ENCODE results near the gene MEGF8. TPM values are rescaled to one million over a fixed set of nuclear protein-coding genes. Genes with fewer than 3 reads are reported as not detected.
"Not testable (repeated sequence)": the region's sequence is repeated elsewhere in the genome, so short reads cannot be mapped to it uniquely, and the experiment has no call there.

The MEGF8 gene
- total and polyA plus RNA-seq, 7 donors = 3.3 to 21.1 (median 8.1) TPM

DNA sequence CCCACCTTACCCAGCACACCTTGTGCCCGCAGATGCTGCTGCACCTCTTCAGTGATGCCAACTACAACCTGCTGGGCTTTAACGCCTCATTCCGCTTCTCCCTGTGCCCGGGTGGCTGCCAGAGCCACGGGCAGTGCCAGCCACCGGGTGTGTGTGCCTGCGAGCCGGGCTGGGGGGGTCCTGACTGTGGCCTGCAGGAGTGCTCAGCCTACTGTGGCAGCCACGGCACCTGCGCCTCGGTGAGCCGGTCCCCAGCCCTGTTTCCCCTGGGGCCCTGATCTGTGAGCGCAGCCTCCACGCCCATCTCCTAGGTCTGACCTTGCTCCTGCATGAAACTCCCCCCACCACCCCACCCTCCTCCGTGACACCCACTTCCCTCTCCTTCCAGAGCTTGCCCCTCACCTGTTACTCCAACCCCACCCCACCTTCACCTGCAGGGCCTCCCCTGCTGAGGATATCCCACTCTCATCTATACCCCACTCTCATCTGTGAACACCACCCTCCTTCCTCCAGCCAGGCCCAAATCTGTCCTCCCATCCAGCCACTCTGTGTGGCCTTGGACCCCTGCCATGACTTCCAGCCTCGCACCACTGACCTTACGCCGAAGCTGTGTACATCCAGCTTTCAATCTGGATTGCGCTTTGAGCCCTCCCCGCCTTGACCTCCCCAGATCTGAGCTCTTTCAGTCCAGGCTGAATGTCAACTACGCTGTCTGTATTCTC, 8.7 kb downstream of the MEGF8 start:
- Histone ChIP-seq H3K27me3 (ENCODE audit: insufficient read depth in 3 of 3, low read length in 2 of 3) (no peaks in the 10 kb centered on the region), H3K4me3 (no peak overlapping the region), H3K36me3 (ENCODE audit: insufficient read depth in 1 of 2, low read depth in 1 of 2) (peaks cover 0 to 39% of the 10 kb centered on the region in 2 donors), H3K9me3 (no peaks in the 10 kb centered on the region), H3K27ac (no peak overlapping the region), H3K4me1 (no peaks in the 10 kb centered on the region)
- ATAC-seq = no peak
- intact Hi-C loops (cut with DNase I) = no loop called here
- TF ChIP-seq, protein P1, sequence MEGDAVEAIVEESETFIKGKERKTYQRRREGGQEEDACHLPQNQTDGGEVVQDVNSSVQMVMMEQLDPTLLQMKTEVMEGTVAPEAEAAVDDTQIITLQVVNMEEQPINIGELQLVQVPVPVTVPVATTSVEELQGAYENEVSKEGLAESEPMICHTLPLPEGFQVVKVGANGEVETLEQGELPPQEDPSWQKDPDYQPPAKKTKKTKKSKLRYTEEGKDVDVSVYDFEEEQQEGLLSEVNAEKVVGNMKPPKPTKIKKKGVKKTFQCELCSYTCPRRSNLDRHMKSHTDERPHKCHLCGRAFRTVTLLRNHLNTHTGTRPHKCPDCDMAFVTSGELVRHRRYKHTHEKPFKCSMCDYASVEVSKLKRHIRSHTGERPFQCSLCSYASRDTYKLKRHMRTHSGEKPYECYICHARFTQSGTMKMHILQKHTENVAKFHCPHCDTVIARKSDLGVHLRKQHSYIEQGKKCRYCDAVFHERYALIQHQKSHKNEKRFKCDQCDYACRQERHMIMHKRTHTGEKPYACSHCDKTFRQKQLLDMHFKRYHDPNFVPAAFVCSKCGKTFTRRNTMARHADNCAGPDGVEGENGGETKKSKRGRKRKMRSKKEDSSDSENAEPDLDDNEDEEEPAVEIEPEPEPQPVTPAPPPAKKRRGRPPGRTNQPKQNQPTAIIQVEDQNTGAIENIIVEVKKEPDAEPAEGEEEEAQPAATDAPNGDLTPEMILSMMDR (IDR thresholded peaks at IDR 0.05) = no peak
- DNase-seq = no peak
- 88 to 92% (median 91%) methylated on average over 21 of the region's 21 CpGs for WGBS, 3 donors

DNA sequence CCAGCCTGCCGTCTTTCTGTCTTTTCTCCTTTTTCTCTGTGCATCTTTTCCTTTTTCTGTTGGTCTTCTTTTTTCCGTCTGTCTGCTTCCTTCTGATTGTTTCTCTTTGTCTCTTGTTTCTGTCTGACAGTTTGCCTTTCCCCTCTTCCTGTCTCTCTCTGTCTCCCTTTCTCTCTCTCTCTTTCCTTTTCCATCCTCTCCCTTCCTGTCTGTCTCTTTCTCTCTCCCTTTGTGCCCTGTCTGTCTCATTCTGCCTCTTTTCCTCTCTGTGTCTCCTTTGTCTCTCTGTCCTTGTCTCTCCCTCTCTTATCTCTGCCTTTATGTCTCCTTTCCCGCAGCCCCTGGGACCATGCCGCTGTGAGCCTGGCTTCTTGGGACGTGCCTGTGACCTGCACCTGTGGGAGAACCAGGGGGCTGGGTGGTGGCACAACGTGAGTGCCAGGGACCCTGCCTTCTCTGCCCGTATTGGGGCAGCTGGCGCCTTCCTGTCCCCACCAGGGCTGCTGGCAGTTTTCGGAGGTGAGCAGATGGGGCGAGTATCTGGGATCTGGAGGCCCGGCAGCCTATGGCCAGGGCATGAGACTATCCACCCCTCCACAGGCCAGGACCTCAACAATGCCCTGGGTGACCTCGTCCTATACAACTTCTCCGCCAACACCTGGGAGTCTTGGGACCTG, 9.4 kb downstream of the MEGF8 start:
- intact Hi-C loops (cut with DNase I) = no loop called here
- TF ChIP-seq, protein P1 (IDR thresholded peaks at IDR 0.05) = no peak
- 90 to 95% (median 90%) methylated on average over 13 of the region's 13 CpGs for WGBS, 3 donors

DNA sequence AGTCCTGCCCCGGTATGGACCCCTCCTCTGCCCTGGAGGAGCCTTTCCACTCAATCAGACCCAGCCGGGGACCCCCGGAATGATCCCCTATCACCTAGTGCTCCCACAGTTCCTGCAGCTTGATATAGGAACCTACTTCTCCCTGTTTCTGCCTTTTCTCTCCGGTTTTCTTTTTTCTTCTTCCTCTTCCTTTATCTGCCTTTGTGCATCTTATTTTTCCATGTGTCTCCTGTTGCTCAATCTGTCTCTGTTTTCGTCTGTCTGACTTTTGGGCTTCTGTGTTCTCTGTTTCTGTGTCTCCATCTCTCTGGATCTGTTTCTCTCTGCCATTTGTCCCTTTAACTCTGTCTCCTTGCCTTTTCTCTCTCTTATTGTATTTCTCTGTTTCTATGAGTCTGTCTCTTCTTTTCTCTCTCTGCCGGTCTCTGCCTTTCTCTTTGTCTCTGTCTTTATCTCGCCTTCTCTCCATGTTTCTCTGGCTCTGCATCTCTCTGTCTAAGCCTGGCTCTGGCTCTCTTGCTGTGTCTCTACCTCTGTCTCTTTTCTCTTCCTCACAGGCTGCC, 10.0 kb downstream of the MEGF8 start:
- Histone ChIP-seq H3K4me3 (no peak overlapping the region), H3K9me3 (no peaks in the 10 kb centered on the region), H3K4me1 (no peaks in the 10 kb centered on the region), H3K27me3 (ENCODE audit: insufficient read depth in 3 of 3, low read length in 2 of 3) (no peaks in the 10 kb centered on the region), H3K36me3 (ENCODE audit: insufficient read depth in 1 of 2, low read depth in 1 of 2) (peaks cover 0 to 48% of the 10 kb centered on the region in 2 donors), H3K27ac (no peak overlapping the region)
- intact Hi-C loops (cut with DNase I) = no loop called here
- no peak for ATAC-seq
- TF ChIP-seq, protein P1 (IDR thresholded peaks at IDR 0.05) = no peak
- WGBS, 3 donors = 90% methylated on average over 7 of the region's 7 CpGs
- no peak for DNase-seq

More for the DNA sequence above, 9.4 kb downstream of the MEGF8 start:
- no peak overlapping the region for H3K4me3 ChIP-seq
- no peaks in the 10 kb centered on the region for H3K4me1 ChIP-seq
- H3K9me3 ChIP-seq = no peaks in the 10 kb centered on the region
- no peak for ATAC-seq
- no peak overlapping the region for H3K27ac ChIP-seq
- peaks cover 0 to 45% of the 10 kb centered on the region in 2 donors for H3K36me3 ChIP-seq (ENCODE audit: insufficient read depth in 1 of 2, low read depth in 1 of 2)
- no peaks in the 10 kb centered on the region for H3K27me3 ChIP-seq (ENCODE audit: insufficient read depth in 3 of 3, low read length in 2 of 3)
- DNase-seq = no peak

DNA sequence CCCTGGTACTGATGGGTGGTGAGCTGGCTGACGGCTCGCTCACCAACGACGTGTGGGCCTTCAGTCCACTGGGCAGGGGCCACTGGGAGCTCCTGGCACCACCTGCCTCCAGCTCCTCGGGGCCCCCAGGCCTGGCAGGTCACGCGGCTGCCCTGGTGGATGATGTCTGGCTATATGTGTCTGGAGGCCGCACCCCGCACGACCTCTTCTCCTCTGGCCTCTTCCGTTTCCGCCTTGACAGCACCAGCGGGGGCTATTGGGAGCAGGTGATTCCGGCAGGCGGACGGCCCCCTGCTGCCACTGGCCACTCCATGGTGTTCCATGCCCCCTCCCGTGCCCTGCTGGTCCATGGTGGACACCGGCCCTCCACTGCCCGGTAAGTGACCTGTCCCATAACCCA, 10.5 kb downstream of the MEGF8 start:
- DNase-seq = no peak
- intact Hi-C loops (cut with DNase I) = no loop called here
- WGBS, 3 donors = 91 to 96% (median 91%) methylated on average over 16 to 19 of the region's 19 CpGs
- Histone ChIP-seq H3K4me1 (no peaks in the 10 kb centered on the region), H3K27ac (no peak overlapping the region), H3K9me3 (no peaks in the 10 kb centered on the region), H3K27me3 (ENCODE audit: insufficient read depth in 3 of 3, low read length in 2 of 3) (no peaks in the 10 kb centered on the region), H3K36me3 (ENCODE audit: insufficient read depth in 1 of 2, low read depth in 1 of 2) (peaks cover 0 to 48% of the 10 kb centered on the region in 2 donors), H3K4me3 (no peak overlapping the region)
- TF ChIP-seq, protein P1 (IDR thresholded peaks at IDR 0.05) = no peak
- no peak for ATAC-seq

DNA sequence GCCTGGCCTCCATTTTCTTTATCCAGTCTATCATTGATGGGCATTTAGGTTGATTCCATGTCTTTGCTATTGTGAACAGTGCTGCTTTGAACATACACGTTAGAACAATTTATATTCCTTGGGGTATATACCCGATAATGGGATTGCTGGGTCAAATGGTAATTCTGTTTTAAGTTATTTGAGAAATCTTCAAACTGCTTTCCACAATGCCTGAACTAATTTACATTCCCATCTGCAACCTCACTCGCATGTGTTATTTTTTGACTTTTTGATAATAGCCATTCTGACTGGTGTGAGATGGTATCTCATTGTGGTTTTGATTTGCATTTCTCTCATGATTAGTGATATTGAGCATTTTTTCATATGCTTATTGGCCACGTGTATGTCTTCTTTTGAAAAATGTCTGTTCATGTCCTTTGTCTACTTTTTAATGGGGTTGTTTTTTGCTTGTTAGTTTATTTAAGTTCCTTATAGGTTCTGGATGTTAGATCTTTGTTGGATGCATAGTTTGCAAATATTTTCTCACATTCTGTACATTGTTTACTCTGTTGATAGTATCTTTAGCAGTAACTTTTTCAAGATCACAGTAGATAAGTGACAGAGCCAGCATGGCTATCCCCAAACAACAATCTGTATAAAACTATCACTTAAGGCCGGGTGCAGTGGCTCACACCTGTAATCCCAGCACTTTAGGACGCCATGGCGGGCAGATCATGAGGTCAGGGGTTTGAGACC, 13.9 kb downstream of the MEGF8 start:
- H3K4me3 ChIP-seq; intact Hi-C loops (cut with DNase I); DNase-seq; H3K27ac ChIP-seq; H3K9me3 ChIP-seq; H3K4me1 ChIP-seq; ATAC-seq; H3K27me3 ChIP-seq (ENCODE audit: insufficient read depth in 3 of 3, low read length in 2 of 3): not testable (repeated sequence)
- peaks cover 0 to 71% of the 10 kb centered on the region in 2 donors for H3K36me3 ChIP-seq (ENCODE audit: insufficient read depth in 1 of 2, low read depth in 1 of 2)
- 88 to 89% (median 88%) methylated on average over 7 of the region's 7 CpGs for WGBS, 3 donors

DNA sequence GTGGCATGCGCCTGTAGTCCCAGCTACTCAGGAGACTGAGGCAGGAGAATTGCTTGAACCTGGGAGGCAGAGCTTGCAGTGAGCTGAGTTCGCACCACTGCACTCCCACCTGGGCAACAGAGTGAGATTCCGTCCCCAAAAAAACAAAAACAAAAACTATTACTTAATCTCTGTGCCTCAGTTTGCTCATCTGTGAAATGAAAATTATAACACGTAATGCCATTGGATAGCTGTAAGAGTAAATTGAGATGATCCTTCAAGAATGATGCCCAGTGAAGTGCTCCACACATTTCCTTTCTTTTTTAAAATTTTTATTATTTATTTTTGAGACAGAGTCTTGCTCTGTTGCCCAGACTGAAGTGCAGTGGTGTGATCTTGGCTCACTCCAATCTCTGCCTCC, 14.5 kb downstream of the MEGF8 start:
- H3K4me1 ChIP-seq; H3K4me3 ChIP-seq; DNase-seq; H3K27ac ChIP-seq; ATAC-seq; intact Hi-C loops (cut with DNase I); H3K27me3 ChIP-seq (ENCODE audit: insufficient read depth in 3 of 3, low read length in 2 of 3); H3K9me3 ChIP-seq: not testable (repeated sequence)
- WGBS, 3 donors = 94 to 99% (median 95%) methylated on average over 4 of the region's 4 CpGs
- peaks cover 0 to 75% of the 10 kb centered on the region in 2 donors for H3K36me3 ChIP-seq (ENCODE audit: insufficient read depth in 1 of 2, low read depth in 1 of 2)

All from psoas muscle (tissue), 8 donors.